ENCODE measurements around the gene ATP10D.

DNA sequence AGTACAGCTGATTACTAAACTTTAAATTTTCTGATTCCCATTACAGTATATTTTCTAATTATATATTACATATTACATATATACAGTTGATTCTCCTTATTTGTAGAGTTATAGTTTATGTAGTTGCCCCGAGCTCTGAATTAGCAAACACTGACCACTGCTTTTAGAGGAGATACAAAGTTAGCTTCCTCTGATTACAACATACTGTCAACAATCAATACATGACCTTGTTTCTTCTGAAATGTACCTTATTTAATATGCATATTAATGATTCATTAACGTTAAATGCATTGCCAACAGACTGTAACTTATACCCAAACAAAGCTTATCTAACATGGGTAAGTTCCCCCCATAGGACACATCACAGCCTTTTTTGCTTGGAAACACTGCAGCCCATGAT, 81.5 kb downstream of the ATP10D start:
- TF ChIP-seq POLR2A (IDR thresholded peaks at IDR 0.05; ENCODE audit: low read length), result no peak
- no peak for TF ChIP-seq GATA1 (IDR thresholded peaks at IDR 0.05; ENCODE audit: low read depth, low read length)

Measured in erythroblast (primary cell).